ENCODE data around the gene NUTM2E. TPM values are rescaled to one million over a fixed set of nuclear protein-coding genes. Genes with fewer than 3 reads are reported as not detected.

The NUTM2E gene, protein sequence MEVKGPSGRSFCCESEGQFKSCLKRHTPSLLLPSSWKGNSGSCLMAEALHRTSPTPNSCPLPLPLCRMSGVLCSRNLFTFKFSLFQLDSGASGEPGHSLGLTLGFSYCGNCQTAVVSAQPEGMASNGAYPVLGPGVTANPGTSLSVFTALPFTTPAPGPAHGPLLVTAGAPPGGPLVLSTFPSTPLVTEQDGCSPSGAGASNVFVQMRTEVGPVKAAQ (N-terminal part only)
- not detected in 2 replicates for polyA plus RNA-seq

GRCh38 chr10:79826496-79827215 lies at the start of gene NUTM2E:
TSS of gene NUTM2E (plus strand) at chr10:79826739. CDS start at chr10:79841741, 15,002 bp downstream.

Other genes with a start within 250 kb of the NUTM2E start
- gene SFTPA1, start 215.8 kb upstream of the NUTM2E start, polyA plus RNA-seq, result not detected in 2 replicates
- not detected in 2 replicates for gene NUTM2B, start 123.5 kb upstream of the NUTM2E start, polyA plus RNA-seq
- 2.0 and 3.8 TPM in 2 replicates for gene SFTPD, start 122.4 kb downstream of the NUTM2E start, polyA plus RNA-seq